ENCODE measurements around the gene PRPF19.

Gene PRPF19

GRCh38 chr11:60889869-60890311 is 16.5 kb downstream of the PRPF19 start:
- no peak overlapping the region for H3K27ac ChIP-seq (ENCODE audit: low read depth, low read length)

GRCh38 chr11:60887556-60887955 is 18.8 kb downstream of the PRPF19 start:
- Histone ChIP-seq H3K79me2 (ENCODE audit: control insufficient read depth, insufficient read depth, low read length, unreplicated experiment) (no peaks in the 10 kb centered on the region), H3K4me3 (ENCODE audit: low read depth, low read length) (no peak overlapping the region), H3K4me1 (ENCODE audit: control insufficient read depth, insufficient read depth, low read length, unreplicated experiment) (no peaks in the 10 kb centered on the region), H3K27me3 (ENCODE audit: insufficient read depth, low read length) (no peaks in the 10 kb centered on the region), H2AFZ (ENCODE audit: low read length, unreplicated experiment) (no peak overlapping the region), H3K36me3 (ENCODE audit: insufficient read depth, low read length) (no peaks in the 10 kb centered on the region; the same call in 1 of the 2 replicates), H3K27ac (ENCODE audit: low read depth, low read length) (no peak overlapping the region)

More at GRCh38 chr11:60889869-60890311, 16.5 kb downstream of the PRPF19 start:
- Histone ChIP-seq H3K4me1 (ENCODE audit: control insufficient read depth, insufficient read depth, low read length, unreplicated experiment) (no peaks in the 10 kb centered on the region), H3K36me3 (ENCODE audit: insufficient read depth, low read length) (no peaks in the 10 kb centered on the region; the same call in 1 of the 2 replicates), H2AFZ (ENCODE audit: low read length, unreplicated experiment) (no peak overlapping the region), H3K79me2 (ENCODE audit: control insufficient read depth, insufficient read depth, low read length, unreplicated experiment) (no peaks in the 10 kb centered on the region), H3K27me3 (ENCODE audit: insufficient read depth, low read length) (no peaks in the 10 kb centered on the region), H3K4me3 (ENCODE audit: low read depth, low read length) (no peak overlapping the region)

GRCh38 chr11:60880643-60881282 is 25.6 kb downstream of the PRPF19 start:
- Histone ChIP-seq H3K27ac (ENCODE audit: low read depth, low read length) (no peak overlapping the region), H3K4me1 (ENCODE audit: control insufficient read depth, insufficient read depth, low read length, unreplicated experiment) (no peaks in the 10 kb centered on the region), H2AFZ (ENCODE audit: low read length, unreplicated experiment) (no peak overlapping the region), H3K27me3 (ENCODE audit: insufficient read depth, low read length) (no peaks in the 10 kb centered on the region), H3K36me3 (ENCODE audit: insufficient read depth, low read length) (no peaks in the 10 kb centered on the region), H3K4me3 (ENCODE audit: low read depth, low read length) (no peak overlapping the region), H3K79me2 (ENCODE audit: control insufficient read depth, insufficient read depth, low read length, unreplicated experiment) (no peaks in the 10 kb centered on the region)

GRCh38 chr11:60879971-60880588 is 26.3 kb downstream of the PRPF19 start:
- no peaks in the 10 kb centered on the region for H3K4me1 ChIP-seq (ENCODE audit: control insufficient read depth, insufficient read depth, low read length, unreplicated experiment)
- no peaks in the 10 kb centered on the region for H3K36me3 ChIP-seq (ENCODE audit: insufficient read depth, low read length)
- no peak overlapping the region for H3K27ac ChIP-seq (ENCODE audit: low read depth, low read length)

GRCh38 chr11:60879104-60879503 is 27.3 kb downstream of the PRPF19 start:
- no peaks in the 10 kb centered on the region for H3K4me1 ChIP-seq (ENCODE audit: control insufficient read depth, insufficient read depth, low read length, unreplicated experiment)
- H3K4me3 ChIP-seq (ENCODE audit: low read depth, low read length) = no peak overlapping the region
- H3K27ac ChIP-seq (ENCODE audit: low read depth, low read length) = no peak overlapping the region
- H3K79me2 ChIP-seq (ENCODE audit: control insufficient read depth, insufficient read depth, low read length, unreplicated experiment) = no peaks in the 10 kb centered on the region
- no peak overlapping the region for H2AFZ ChIP-seq (ENCODE audit: low read length, unreplicated experiment)
- no peaks in the 10 kb centered on the region for H3K27me3 ChIP-seq (ENCODE audit: insufficient read depth, low read length)
- H3K36me3 ChIP-seq (ENCODE audit: insufficient read depth, low read length) = no peaks in the 10 kb centered on the region

More at GRCh38 chr11:60879971-60880588, 26.3 kb downstream of the PRPF19 start:
- Histone ChIP-seq H2AFZ (ENCODE audit: low read length, unreplicated experiment) (no peak overlapping the region), H3K27me3 (ENCODE audit: insufficient read depth, low read length) (no peaks in the 10 kb centered on the region), H3K4me3 (ENCODE audit: low read depth, low read length) (no peak overlapping the region), H3K79me2 (ENCODE audit: control insufficient read depth, insufficient read depth, low read length, unreplicated experiment) (no peaks in the 10 kb centered on the region)

GRCh38 chr11:60878245-60879101 is 27.9 kb downstream of the PRPF19 start:
- Histone ChIP-seq H3K4me1 (ENCODE audit: control insufficient read depth, insufficient read depth, low read length, unreplicated experiment) (peaks cover 2% of the 10 kb centered on the region), H3K27me3 (ENCODE audit: insufficient read depth, low read length) (no peaks in the 10 kb centered on the region), H3K4me3 (ENCODE audit: low read depth, low read length) (no peak overlapping the region), H3K36me3 (ENCODE audit: insufficient read depth, low read length) (no peaks in the 10 kb centered on the region), H3K27ac (ENCODE audit: low read depth, low read length) (no peak overlapping the region), H2AFZ (ENCODE audit: low read length, unreplicated experiment) (no peak overlapping the region), H3K79me2 (ENCODE audit: control insufficient read depth, insufficient read depth, low read length, unreplicated experiment) (no peaks in the 10 kb centered on the region)

- H3K36me3 ChIP-seq (ENCODE audit: insufficient read depth, low read length) = no peaks in the 10 kb centered on the region
- peaks cover 24% of the 10 kb centered on the region for H3K4me1 ChIP-seq (ENCODE audit: control insufficient read depth, insufficient read depth, low read length, unreplicated experiment)
- no peaks in the 10 kb centered on the region for H3K79me2 ChIP-seq (ENCODE audit: control insufficient read depth, insufficient read depth, low read length, unreplicated experiment)
- no peaks in the 10 kb centered on the region for H3K27me3 ChIP-seq (ENCODE audit: insufficient read depth, low read length)
- H3K4me3 ChIP-seq (ENCODE audit: low read depth, low read length) = no peak overlapping the region
- H3K27ac ChIP-seq (ENCODE audit: low read depth, low read length) = no peak overlapping the region
- no peak overlapping the region for H2AFZ ChIP-seq (ENCODE audit: low read length, unreplicated experiment)
Observed at GRCh38 chr11:60876168-60876485, 30.3 kb downstream of the PRPF19 start.

GRCh38 chr11:60875366-60876167 is 30.8 kb downstream of the PRPF19 start:
- H2AFZ ChIP-seq (ENCODE audit: low read length, unreplicated experiment) = no peak overlapping the region
- H3K79me2 ChIP-seq (ENCODE audit: control insufficient read depth, insufficient read depth, low read length, unreplicated experiment) = no peaks in the 10 kb centered on the region
- H3K4me1 ChIP-seq (ENCODE audit: control insufficient read depth, insufficient read depth, low read length, unreplicated experiment) = peaks cover 24% of the 10 kb centered on the region
- no peak overlapping the region for H3K27ac ChIP-seq (ENCODE audit: low read depth, low read length)
- no peak overlapping the region for H3K4me3 ChIP-seq (ENCODE audit: low read depth, low read length)
- no peaks in the 10 kb centered on the region for H3K27me3 ChIP-seq (ENCODE audit: insufficient read depth, low read length)
- H3K36me3 ChIP-seq (ENCODE audit: insufficient read depth, low read length) = no peaks in the 10 kb centered on the region

- no peaks in the 10 kb centered on the region for H3K36me3 ChIP-seq (ENCODE audit: insufficient read depth, low read length)
- H3K27ac ChIP-seq (ENCODE audit: low read depth, low read length) = no peak overlapping the region
- no peaks in the 10 kb centered on the region for H3K27me3 ChIP-seq (ENCODE audit: insufficient read depth, low read length)
- no peaks in the 10 kb centered on the region for H3K79me2 ChIP-seq (ENCODE audit: control insufficient read depth, insufficient read depth, low read length, unreplicated experiment)
- no peak overlapping the region for H3K4me3 ChIP-seq (ENCODE audit: low read depth, low read length)
- no peak overlapping the region for H2AFZ ChIP-seq (ENCODE audit: low read length, unreplicated experiment)
- H3K4me1 ChIP-seq (ENCODE audit: control insufficient read depth, insufficient read depth, low read length, unreplicated experiment) = peaks cover 24% of the 10 kb centered on the region
Observed at GRCh38 chr11:60874421-60875365, 31.7 kb downstream of the PRPF19 start.

Data from ACC112 (cell line).